Activated CD4-positive, alpha-beta T cell treated with anti-CD3 and anti-CD28 coated beads for 36 hours (primary cell): Measurements from ENCODE around the gene RASSF3. TPM values are rescaled to one million over a fixed set of nuclear protein-coding genes. Genes with fewer than 3 reads are reported as not detected.
"Not testable (repeated sequence)": the region's sequence is repeated elsewhere in the genome, so short reads cannot be mapped to it uniquely, and the experiment has no call there.

ENCODE experiments used
- ATAC-seq: fragments of 200-7000 bp; cut with Tn5 transposase; one replicate; pipeline ENCODE4 v1.10.0; 2021; ENCODE audit warnings: mild to moderate bottlenecking, moderate library complexity
- CTCF ChIA-PET: fragments of 350-600 bp; sonication (Branson Sonifier 250); formaldehyde crosslinking; loops from one replicate; lab custom pipeline; 2021; ENCODE audit warnings: antibody characterized with exemption; lab: Charles Lee
- POLR2A ChIA-PET: fragments of 350-600 bp; sonication (Branson Sonifier 250); formaldehyde crosslinking; loops from one replicate; lab custom pipeline; 2021; ENCODE audit warnings: antibody characterized with exemption, inconsistent platforms; lab: Charles Lee
- DNase-seq: peaks from one replicate; pipeline ENCODE4 v3.0.0-alpha.2; 2020
- H3K27ac Mint-ChIP-seq: one replicate; pipeline ENCODE4 v1.8.0; 2021; ENCODE audit warnings: mixed read lengths
- H3K27me3 Mint-ChIP-seq: one replicate; pipeline ENCODE4 v1.8.0; 2021; ENCODE audit warnings: mixed read lengths
- H3K36me3 Mint-ChIP-seq: one replicate; pipeline ENCODE4 v1.8.0; 2021; ENCODE audit warnings: low read depth, mixed read lengths
- H3K4me1 Mint-ChIP-seq: one replicate; pipeline ENCODE4 v1.8.0; 2021; ENCODE audit warnings: mixed read lengths
- H3K4me3 Mint-ChIP-seq: one replicate; pipeline ENCODE4 v1.8.0; 2021; ENCODE audit warnings: mild to moderate bottlenecking, moderate library complexity, mixed read lengths
- H3K9me3 Mint-ChIP-seq: one replicate; pipeline ENCODE4 v1.8.0; 2021; ENCODE audit warnings: low read depth, mixed read lengths
- intact Hi-C, 2 experiments: fragments of 100-400 bp; cut with DNase I in 1 of 2; cut with micrococcal nuclease in 1 of 2; formaldehyde crosslinking; loops; one replicate each; pipeline versions ENCODE4 v1.14.2 to v1.15.1; 2022 to 2024; cut with DNase I, micrococcal nuclease
- total RNA-seq, 2 experiments: library from RNA; stranded (reverse); gene quantifications; one replicate each; pipeline ENCODE4 v1.2.3, GENCODE V29; 2021

RASSF3 gene
- total RNA-seq, 2 experiments from 2014 or later: 38.0 to 39.0 TPM

GRCh38 chr12:64633940-64634337 is 23.6 kb downstream of the RASSF3 start:
- peaks cover 77% of the 10 kb centered on the region for H3K4me1 Mint-ChIP-seq
- H3K4me3 Mint-ChIP-seq: no peak overlapping the region
- POLR2A ChIA-PET: no interaction called here
- CTCF ChIA-PET: interaction anchor here (0.7 to 1.4 kb wide), 3 partner anchors 10 to 27 kb away, joined by 3 to 7 read pairs (median 4); no protein-coding TSS in a partner anchor
- peaks cover 10% of the 10 kb centered on the region for H3K9me3 Mint-ChIP-seq
- H3K27me3 Mint-ChIP-seq: no peaks in the 10 kb centered on the region
- peaks cover 45% of the 10 kb centered on the region for H3K36me3 Mint-ChIP-seq
- peak; percentile 50 for ATAC-seq
- DNase-seq: peak; percentile 52
- no peak overlapping the region for H3K27ac Mint-ChIP-seq
- intact Hi-C loops: no loop called here

GRCh38 chr12:64634508-64635092 is 24.3 kb downstream of the RASSF3 start:
- peaks cover 43% of the 10 kb centered on the region for H3K36me3 Mint-ChIP-seq
- no peak overlapping the region for H3K27ac Mint-ChIP-seq

GRCh38 chr12:64635356-64635998 is 25.2 kb downstream of the RASSF3 start:
- H3K27ac Mint-ChIP-seq: peak overlapping the region; percentile 55

More at GRCh38 chr12:64634508-64635092, 24.3 kb downstream of the RASSF3 start:
- ATAC-seq: no peak
- ChIA-PET POLR2A (no interaction called here), CTCF (interaction anchor here (0.7 to 1.4 kb wide), 3 partner anchors 9 to 26 kb away, joined by 3 to 7 read pairs (median 4); no protein-coding TSS in a partner anchor)
- H3K4me3 Mint-ChIP-seq: no peak overlapping the region
- DNase-seq: no peak
- H3K27me3 Mint-ChIP-seq: no peaks in the 10 kb centered on the region
- H3K9me3 Mint-ChIP-seq: peaks cover 10% of the 10 kb centered on the region
- intact Hi-C loops: no loop called here
- peaks cover 78% of the 10 kb centered on the region for H3K4me1 Mint-ChIP-seq

GRCh38 chr12:64636856-64637255 is 26.6 kb downstream of the RASSF3 start:
- ATAC-seq (no peak), DNase-seq (no peak)
- POLR2A ChIA-PET: no interaction called here
- H3K4me3 Mint-ChIP-seq: no peak overlapping the region
- intact Hi-C loops: no loop called here
- peaks cover 32% of the 10 kb centered on the region for H3K36me3 Mint-ChIP-seq
- H3K27me3 Mint-ChIP-seq: no peaks in the 10 kb centered on the region
- H3K27ac Mint-ChIP-seq: peak overlapping the region; percentile 51
- CTCF ChIA-PET: interaction anchor here (1.2 kb wide), 1 partner anchor 55 kb away, joined by 4 read pairs; no protein-coding TSS in a partner anchor
- peaks cover 67% of the 10 kb centered on the region for H3K4me1 Mint-ChIP-seq
- H3K9me3 Mint-ChIP-seq: peaks cover 10% of the 10 kb centered on the region

More at GRCh38 chr12:64635356-64635998, 25.2 kb downstream of the RASSF3 start:
- ChIA-PET CTCF (interaction anchor here (1.0 kb wide), 1 partner anchor 9 kb away, joined by 3 read pairs; no protein-coding TSS in a partner anchor), POLR2A (no interaction called here)
- H3K27me3 Mint-ChIP-seq: no peaks in the 10 kb centered on the region
- H3K36me3 Mint-ChIP-seq: peaks cover 44% of the 10 kb centered on the region
- peak; percentile 31 for ATAC-seq
- DNase-seq: no peak
- intact Hi-C loops: no loop called here
- H3K9me3 Mint-ChIP-seq: peaks cover 10% of the 10 kb centered on the region
- H3K4me1 Mint-ChIP-seq: peaks cover 80% of the 10 kb centered on the region
- H3K4me3 Mint-ChIP-seq: no peak overlapping the region

GRCh38 chr12:64639466-64639865 is 29.2 kb downstream of the RASSF3 start:
- POLR2A ChIA-PET: no interaction called here
- no peak overlapping the region for H3K4me3 Mint-ChIP-seq
- peaks cover 63% of the 10 kb centered on the region for H3K4me1 Mint-ChIP-seq

GRCh38 chr12:64646318-64646717 is 36.0 kb downstream of the RASSF3 start:
- no peak for ATAC-seq
- intact Hi-C loops: no loop called here
- Mint-ChIP-seq H3K4me3 (no peak overlapping the region), H3K9me3 (no peaks in the 10 kb centered on the region), H3K4me1 (peaks cover 75% of the 10 kb centered on the region), H3K36me3 (peaks cover 11% of the 10 kb centered on the region), H3K27ac (peak overlapping the region; percentile 19), H3K27me3 (no peaks in the 10 kb centered on the region)
- CTCF ChIA-PET: interaction anchor here (0.5 to 1.4 kb wide), 2 partner anchors 21 to 24 kb away, joined by 3 read pairs; no protein-coding TSS in a partner anchor
- POLR2A ChIA-PET: no interaction called here
- DNase-seq: no peak

More at GRCh38 chr12:64639466-64639865, 29.2 kb downstream of the RASSF3 start:
- ATAC-seq: no peak
- intact Hi-C loops: no loop called here
- no peaks in the 10 kb centered on the region for H3K9me3 Mint-ChIP-seq
- DNase-seq: no peak
- CTCF ChIA-PET: no interaction called here
- H3K27ac Mint-ChIP-seq: no peak overlapping the region
- H3K36me3 Mint-ChIP-seq: peaks cover 16% of the 10 kb centered on the region
- no peaks in the 10 kb centered on the region for H3K27me3 Mint-ChIP-seq

- peak overlapping the region; percentile 58 for H3K27ac Mint-ChIP-seq
- H3K27me3 Mint-ChIP-seq: no peaks in the 10 kb centered on the region
- DNase-seq (no peak), ATAC-seq (no peak)
- POLR2A ChIA-PET: no interaction called here
- intact Hi-C loops: no loop called here
- CTCF ChIA-PET: no interaction called here
- no peak overlapping the region for H3K4me3 Mint-ChIP-seq
- no peaks in the 10 kb centered on the region for H3K9me3 Mint-ChIP-seq
- H3K4me1 Mint-ChIP-seq: peaks cover 83% of the 10 kb centered on the region
- H3K36me3 Mint-ChIP-seq: peaks cover 11% of the 10 kb centered on the region
Measured at GRCh38 chr12:64649487-64649886, 39.2 kb downstream of the RASSF3 start.

- Mint-ChIP-seq H3K27ac (peak overlapping the region; percentile 69), H3K9me3 (no peaks in the 10 kb centered on the region), H3K27me3 (no peaks in the 10 kb centered on the region), H3K4me3 (no peak overlapping the region), H3K36me3 (peaks cover 9% of the 10 kb centered on the region), H3K4me1 (peaks cover 81% of the 10 kb centered on the region)
- POLR2A ChIA-PET: no interaction called here
- DNase-seq (no peak), ATAC-seq (no peak)
- CTCF ChIA-PET: interaction anchor here (1.3 to 2.0 kb wide), 3 partner anchors 10 to 251 kb away, joined by 3 to 6 read pairs (median 3); no protein-coding TSS in a partner anchor
- intact Hi-C loops: no loop called here
Measured at GRCh38 chr12:64650762-64651161, 40.5 kb downstream of the RASSF3 start.

GRCh38 chr12:64652346-64652745 is 42.1 kb downstream of the RASSF3 start:
- H3K4me1 Mint-ChIP-seq: peaks cover 84% of the 10 kb centered on the region
- peak overlapping the region; percentile 7 for H3K27ac Mint-ChIP-seq
- ATAC-seq: no peak
- ChIA-PET POLR2A (interaction anchor here (0.6 kb wide), 1 partner anchor 32 kb away, joined by 3 read pairs; no protein-coding TSS in a partner anchor), CTCF (interaction anchor here (0.9 to 1.5 kb wide), 4 partner anchors 9 to 48 kb away, joined by 3 to 7 read pairs (median 4); no protein-coding TSS in a partner anchor)
- no peak overlapping the region for H3K4me3 Mint-ChIP-seq
- no peaks in the 10 kb centered on the region for H3K27me3 Mint-ChIP-seq
- intact Hi-C loops: no loop called here
- no peak for DNase-seq
- H3K36me3 Mint-ChIP-seq: peaks cover 15% of the 10 kb centered on the region
- no peaks in the 10 kb centered on the region for H3K9me3 Mint-ChIP-seq

GRCh38 chr12:64653123-64653522 is 42.8 kb downstream of the RASSF3 start:
- DNase-seq (no peak), ATAC-seq (no peak)
- no peaks in the 10 kb centered on the region for H3K27me3 Mint-ChIP-seq
- ChIA-PET CTCF (interaction anchor here (0.9 to 1.2 kb wide), 2 partner anchors 45 to 48 kb away, joined by 3 read pairs; no protein-coding TSS in a partner anchor), POLR2A (no interaction called here)
- no peak overlapping the region for H3K4me3 Mint-ChIP-seq
- H3K4me1 Mint-ChIP-seq: peaks cover 84% of the 10 kb centered on the region
- intact Hi-C loops: no loop called here
- peaks cover 19% of the 10 kb centered on the region for H3K36me3 Mint-ChIP-seq
- H3K9me3 Mint-ChIP-seq: no peaks in the 10 kb centered on the region
- H3K27ac Mint-ChIP-seq: peak overlapping the region; percentile 67

- POLR2A ChIA-PET, H3K4me3 Mint-ChIP-seq, DNase-seq, intact Hi-C loops, H3K27me3 Mint-ChIP-seq, H3K9me3 Mint-ChIP-seq: not testable (repeated sequence)
- Mint-ChIP-seq H3K27ac (peak overlapping the region; percentile 67), H3K4me1 (peaks cover 85% of the 10 kb centered on the region), H3K36me3 (peaks cover 23% of the 10 kb centered on the region)
- CTCF ChIA-PET: interaction anchor here (1.0 to 1.2 kb wide), 3 partner anchors 13 to 46 kb away, joined by 3 to 4 read pairs (median 3); no protein-coding TSS in a partner anchor
- ATAC-seq: peak; percentile 28
Measured at GRCh38 chr12:64653907-64654306, 43.6 kb downstream of the RASSF3 start.
